NCI-H146 (cell line): ENCODE data around the gene XRRA1.

ENCODE experiments used
- DNase-seq: peaks from one replicate; lab custom pipeline; 2025; lab: John Stamatoyannopoulos, UW

XRRA1 gene

DNA sequence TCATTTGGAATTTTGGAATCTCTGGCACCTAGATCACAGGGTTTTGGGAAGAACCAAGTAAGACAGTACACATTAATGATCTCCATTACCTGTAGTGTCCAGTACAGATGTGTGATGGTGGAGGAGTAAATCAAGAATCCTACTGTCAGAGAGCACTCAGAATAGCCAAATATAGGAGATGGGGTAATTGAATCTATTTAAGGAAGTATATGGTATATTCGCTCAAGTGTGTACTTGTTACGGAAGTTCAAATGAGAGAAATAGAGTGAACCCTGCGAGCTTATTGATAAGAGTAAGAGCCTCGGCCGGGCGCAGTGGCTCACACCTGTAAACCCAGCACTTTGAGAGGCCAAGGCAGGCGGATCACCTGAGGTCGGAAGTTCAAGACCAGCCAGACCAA, 2.3 kb upstream of the XRRA1 start:
- DNase-seq, result no peak

- DNase-seq, result no peak
Measured at GRCh38 chr11:74950374-74950969, 1.6 kb upstream of the XRRA1 start.

DNA sequence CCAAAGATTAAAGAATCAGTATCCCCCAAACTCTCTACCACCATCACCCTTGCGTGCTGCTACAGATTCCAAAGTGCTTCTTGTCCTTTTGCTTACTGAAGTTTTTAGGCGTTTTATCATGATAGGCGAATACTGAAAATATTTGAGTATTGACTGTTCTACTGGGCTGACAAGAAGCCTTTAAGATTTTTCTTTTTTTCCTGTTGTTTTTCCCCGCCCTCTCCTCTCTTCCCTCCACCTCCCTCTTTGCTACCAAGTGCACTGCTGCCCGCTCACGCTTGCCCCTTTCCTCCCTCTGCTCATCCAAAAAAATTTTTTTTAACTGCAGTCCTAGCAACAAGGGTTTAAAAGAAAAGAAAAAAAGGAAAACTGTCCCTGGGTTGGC, 854 bp upstream of the XRRA1 start:
- DNase-seq, result peak; percentile 9

- DNase-seq, result peak; percentile 58
Measured at GRCh38 chr11:74948546-74948897, 369 bp downstream of the XRRA1 start.

- no peak for DNase-seq
Measured at GRCh38 chr11:74942073-74942759, 6.7 kb downstream of the XRRA1 start.

DNA sequence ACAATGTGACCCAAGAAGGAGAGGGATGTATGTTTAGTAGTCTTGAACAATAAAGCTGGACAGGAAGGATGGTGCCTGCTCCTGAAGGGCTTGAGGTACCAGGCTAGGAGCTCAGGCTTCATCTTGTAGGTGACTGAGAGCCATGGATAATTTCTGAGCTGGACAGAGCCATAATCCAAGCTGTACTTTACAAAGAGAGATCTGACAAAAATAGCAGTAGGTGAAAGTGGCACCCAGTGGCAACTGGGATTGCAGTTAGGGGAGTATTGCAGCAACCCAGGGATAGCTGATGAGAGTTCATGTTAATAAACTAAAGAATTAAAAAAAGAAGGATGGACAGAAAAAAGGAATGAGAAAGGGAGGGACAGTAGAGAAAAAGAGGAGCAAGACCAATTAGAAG, 7.4 kb downstream of the XRRA1 start:
- DNase-seq, result no peak

DNA sequence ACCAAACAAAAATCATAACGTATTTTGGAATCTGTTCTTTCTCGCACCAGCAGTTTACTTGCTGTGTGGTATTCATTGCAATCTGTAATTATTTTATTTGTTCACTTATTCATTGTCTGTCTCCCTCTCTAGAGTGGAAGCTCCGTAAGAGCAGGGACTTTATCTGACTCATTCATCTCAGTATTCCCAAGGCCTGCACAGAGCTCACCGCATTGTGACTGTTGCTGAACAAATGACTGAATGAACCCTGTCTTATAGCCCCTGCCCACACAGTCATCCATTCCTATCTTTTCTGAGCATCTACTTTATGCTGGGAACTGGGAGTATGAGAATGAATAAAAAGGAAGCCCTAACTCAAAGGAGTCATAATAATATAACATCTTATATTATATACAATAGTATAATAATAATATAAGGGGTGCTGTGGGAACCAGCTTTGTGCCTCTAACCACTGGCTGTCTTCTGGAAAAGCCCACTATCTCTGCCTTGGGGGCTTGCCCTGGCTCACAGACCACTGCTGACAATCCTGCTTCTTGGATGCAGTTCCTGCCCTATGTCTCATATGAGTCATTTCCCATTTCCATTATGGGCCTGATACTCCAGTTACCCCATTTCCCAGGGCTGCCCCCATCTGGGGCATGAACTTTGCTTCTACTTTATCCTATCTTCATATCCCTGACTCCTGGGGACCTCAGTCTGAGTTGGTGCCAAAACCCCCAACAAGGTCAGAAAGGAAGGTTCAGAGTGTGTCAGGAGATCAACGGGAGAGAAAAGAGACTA, 11.0 kb downstream of the XRRA1 start:
- no peak for DNase-seq

GRCh38 chr11:74936976-74937375, 11.9 kb downstream of the XRRA1 start:
- DNase-seq, result no peak

DNA sequence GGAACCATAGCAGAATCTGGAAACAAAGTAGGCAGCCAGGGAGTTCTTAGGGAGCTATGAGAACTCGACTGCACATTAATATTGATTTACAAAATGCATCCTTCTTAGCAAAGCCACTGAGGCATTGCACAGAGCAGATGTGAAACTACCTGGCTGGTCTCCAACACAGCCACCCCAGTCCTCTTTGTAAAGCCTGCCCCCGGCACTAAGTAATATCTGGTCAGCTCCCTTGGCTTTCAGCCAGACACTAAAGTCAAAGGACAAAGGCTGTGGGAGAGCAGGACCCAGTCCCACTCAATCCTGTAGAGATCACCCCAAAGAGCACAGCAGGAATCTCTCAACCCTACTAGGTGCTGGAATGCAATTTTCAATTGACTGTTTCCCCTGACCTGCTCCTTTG, 12.8 kb downstream of the XRRA1 start:
- DNase-seq, result no peak

DNA sequence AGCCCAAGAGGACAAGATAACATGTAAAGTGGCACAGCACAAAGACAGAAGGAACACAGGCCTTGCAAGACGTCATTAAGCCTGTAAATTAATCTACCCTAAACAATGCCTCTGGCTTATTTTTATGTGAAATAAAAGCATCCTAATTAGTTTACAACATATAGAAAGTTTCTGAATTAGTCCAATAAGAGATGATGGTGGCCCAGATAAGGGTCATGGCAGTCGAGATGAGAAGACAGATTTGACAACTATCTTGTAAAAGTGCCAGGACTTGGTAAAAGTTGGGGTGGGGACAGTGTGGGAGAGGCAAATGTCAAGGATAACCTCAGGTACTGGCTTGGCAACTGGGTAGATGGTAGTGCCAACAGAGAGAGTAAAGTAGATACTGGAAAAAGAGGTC, 13.6 kb downstream of the XRRA1 start:
- no peak for DNase-seq

- DNase-seq, result no peak
Measured at GRCh38 chr11:74933765-74934164, 15.1 kb downstream of the XRRA1 start.

- DNase-seq, result no peak
Measured at GRCh38 chr11:74932797-74933196, 16.1 kb downstream of the XRRA1 start.

DNA sequence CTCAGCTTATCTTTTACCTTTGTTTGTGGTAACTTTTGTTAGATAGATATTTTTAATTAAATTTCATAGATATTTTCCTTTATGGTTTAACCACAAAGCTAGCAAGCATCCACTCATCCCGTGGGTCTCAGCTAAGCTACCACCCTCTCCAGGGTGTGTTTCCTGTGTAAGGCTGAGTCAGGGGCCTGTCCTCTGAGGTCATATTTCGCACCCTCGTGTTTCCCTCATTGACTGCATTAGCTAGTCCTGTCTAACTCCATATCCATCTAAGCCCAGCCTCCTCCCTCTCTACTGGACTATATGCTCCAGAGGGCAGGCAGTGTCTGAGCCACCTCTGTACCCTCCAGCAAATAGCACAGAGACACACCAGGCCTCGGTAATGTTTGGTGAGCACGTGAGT, 16.7 kb downstream of the XRRA1 start:
- no peak for DNase-seq

DNA sequence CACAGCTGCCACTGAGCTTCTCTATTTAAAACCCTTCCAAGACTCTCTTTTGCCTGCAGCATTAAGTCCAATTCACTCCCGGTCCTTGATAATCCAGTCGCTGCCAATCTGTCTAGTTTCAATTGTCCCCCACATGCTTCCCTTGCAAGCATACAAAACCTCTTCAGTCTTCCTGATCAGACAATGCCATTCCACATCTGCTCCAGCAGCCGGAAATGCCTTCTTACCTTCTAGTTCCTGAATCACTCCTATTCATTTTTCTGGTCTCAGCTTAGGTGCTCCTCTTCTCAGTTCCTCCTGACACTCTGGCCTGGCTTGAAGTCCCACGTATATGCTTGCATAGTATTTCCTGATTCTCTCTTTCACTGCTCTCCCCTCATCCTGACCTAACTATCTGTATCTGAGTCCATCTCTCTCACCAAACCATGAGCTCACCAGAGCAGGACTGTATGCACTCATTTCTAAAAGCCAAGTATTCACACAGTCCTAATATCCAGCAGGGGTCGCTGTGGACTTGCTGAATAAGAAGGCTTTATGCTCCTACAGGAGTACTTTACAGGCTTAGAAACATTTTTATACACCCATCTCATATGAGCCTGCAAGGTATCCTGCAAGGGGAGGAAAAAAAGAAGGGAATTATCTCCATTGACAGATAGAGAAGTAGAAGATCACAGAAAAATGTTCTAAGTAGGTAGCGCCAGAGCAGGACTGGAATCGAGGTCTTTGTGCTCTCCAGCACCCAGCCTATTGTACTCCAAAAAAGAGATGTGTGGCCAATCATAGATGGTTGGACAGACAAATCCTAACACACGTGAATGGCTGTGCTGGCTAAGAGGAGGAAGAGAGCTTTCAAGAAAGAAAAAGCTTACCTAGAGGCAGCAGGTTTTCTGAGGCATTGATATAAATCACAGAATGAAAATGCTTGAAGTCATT, 19.2 kb downstream of the XRRA1 start:
- DNase-seq, result peak; percentile 86

DNA sequence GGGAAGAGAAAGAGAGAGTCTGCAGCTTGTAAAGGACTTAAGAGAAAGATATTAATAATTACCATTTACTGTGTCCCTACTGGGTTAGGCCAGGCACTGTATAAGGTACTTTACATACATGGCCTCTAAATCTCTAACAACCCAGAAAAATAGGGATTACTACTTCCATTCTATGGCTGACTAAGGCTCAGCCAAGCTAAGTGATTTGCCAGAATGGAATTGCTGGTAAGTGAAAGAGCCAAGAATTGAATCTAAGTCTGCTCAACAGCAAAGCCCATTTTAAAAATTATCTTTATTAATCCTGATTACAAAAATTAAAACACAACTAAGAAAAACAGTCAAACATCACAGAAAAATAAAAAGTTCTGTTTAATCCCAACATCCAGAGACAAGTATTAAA, 21.4 kb downstream of the XRRA1 start:
- DNase-seq, result no peak

- no peak for DNase-seq
Measured at GRCh38 chr11:74926304-74927030, 22.4 kb downstream of the XRRA1 start.

DNA sequence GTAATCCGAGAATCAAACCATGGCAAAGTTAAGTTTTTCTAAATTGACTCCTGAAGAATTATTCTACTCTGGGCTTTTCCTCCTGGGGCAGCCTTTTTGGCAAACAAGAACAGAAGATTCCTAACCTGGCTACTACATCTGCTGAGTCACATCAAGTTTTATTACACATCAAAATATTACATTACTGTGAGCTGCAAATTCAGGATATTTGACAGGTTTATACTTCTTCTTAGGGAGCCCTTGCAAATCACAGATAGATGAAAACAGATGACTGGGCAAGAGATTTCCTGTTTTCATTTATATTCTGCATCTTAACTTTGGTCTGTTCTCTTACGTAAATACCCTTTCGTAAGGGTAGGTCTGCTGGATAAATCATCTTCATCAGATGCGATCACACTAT, 23.6 kb downstream of the XRRA1 start:
- no peak for DNase-seq

GRCh38 chr11:74923125-74923524, 25.8 kb downstream of the XRRA1 start:
- no peak for DNase-seq

DNA sequence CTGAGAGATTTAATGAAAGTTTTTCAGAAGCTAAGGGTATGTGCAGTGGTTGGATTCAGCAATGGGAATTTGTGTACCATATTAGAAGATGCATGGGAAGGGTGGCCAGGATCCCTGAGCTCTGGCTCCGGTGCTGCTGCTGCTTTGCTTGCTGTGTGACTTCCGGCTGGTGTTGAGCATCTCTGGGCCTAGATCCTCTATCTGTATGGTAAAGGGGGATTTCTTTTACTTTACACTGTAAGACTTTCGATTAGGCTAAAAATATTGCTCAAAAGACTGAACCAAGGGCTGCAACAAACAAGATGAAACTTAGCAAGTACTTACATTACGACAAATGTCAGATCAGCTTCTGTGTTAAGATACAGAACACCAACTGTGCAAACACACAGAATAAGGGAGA, 39.1 kb downstream of the XRRA1 start:
- no peak for DNase-seq

- DNase-seq, result no peak
Measured at GRCh38 chr11:74909385-74909784, 39.5 kb downstream of the XRRA1 start.

DNA sequence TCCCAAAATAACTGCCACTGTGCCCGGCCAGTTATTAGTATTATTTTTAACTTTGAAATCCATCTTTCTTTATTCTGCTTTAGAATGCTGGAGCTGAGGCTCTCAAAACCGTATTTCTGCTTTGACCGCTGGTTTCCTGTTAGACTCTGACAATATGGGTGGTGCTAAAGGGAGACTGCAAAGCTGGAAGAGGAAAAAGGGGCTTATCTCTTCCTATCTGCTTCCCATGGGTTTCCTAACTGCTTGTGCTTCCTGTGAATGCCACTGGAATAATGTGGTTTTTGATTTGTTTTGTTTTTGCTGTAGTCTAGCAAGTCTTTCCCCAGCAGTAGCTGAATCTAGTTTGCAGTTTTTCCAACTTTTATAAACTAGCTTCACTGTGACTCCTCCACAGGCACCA, 43.6 kb downstream of the XRRA1 start:
- no peak for DNase-seq

- no peak for DNase-seq
Measured at GRCh38 chr11:74902342-74902741, 46.5 kb downstream of the XRRA1 start.
